WTC11 (cell line): ENCODE measurements around the gene TARBP1.

Source experiments
- JUN ChIP-seq: sonication (generic); formaldehyde crosslinking; IDR thresholded peaks from 2 replicates; pipeline ENCODE4 v1.8.0; 2023; ENCODE audit warnings: mild to moderate bottlenecking, missing genetic modification reagents
- TCF7 ChIP-seq: sonication (generic); formaldehyde crosslinking; IDR thresholded peaks from 2 replicates; pipeline ENCODE4 v1.8.0; 2022; ENCODE audit warnings: mild to moderate bottlenecking, low read depth, missing genetic modification reagents, moderate library complexity
- USF1 ChIP-seq: sonication (generic); formaldehyde crosslinking; IDR thresholded peaks from 2 replicates; pipeline ENCODE4 v1.8.0; 2022; ENCODE audit warnings: mild to moderate bottlenecking, missing genetic modification reagents

GRCh38 chr1:234502785-234503184 lies 23.8 kb upstream of the TARBP1 start:
- TF ChIP-seq JUN (no peak), USF1 (no peak), TCF7 (CRISPR knock-in tag) (no peak)
